HK-2 (cell line): ENCODE data around the gene ADCY6.
A peak's percentile ranks its signal among the peaks of the same experiment; 100 is the strongest.

ENCODE experiments used
- DNase-seq: peaks from one replicate; pipeline ENCODE4 v3.0.0-alpha.2; 2018; ENCODE audit not compliant: unreplicated experiment

Gene ADCY6

DNA sequence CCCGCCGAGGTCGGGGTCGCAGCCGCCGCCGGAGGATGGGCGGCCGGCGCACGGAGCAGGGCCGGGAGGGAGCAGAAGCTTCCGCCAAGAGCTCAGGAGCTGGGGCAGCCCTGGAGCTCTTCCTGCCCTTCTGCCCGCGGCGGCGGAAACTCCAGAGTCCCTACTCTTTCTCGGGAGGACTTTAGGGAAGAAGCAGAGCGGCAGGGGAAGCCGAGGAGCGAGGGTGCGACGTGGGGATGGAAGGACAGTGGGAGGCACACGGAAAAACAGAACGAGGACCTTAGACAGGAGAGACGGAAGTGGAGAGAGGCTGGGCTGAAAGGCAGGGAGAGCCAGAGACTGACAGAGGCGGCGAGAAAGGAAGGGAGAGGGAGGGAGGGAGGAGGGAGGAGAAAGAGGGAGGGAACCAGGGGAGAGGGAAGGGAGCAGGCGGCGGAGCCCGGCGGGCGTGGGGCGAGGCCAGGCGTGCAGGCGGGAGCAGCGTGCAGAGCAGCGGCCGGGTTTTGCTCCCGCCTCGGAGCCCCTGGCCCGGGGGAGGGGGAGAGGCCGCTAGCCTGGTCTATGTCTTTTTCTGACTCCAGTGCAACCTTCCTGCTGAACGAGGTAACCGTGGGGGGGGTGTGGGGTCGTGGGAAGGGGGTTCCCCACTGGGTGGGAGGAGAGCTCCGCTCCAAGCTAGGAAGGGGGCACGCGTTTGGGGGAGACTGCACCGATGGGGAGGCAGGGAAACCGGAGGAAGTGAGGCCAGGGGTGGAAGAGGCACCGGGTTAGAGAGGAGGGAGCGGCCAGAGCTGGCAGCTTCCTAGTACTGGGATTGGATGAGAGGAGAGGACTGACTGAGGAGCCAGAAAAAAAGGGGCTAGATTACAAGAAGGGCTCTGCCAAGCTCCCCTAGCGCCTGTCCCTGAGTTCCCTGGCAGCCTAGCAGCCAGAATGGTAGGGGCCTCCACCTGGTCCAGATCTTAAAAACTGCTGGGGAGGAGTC is 26.5 kb upstream of the ADCY6 start:
- DNase-seq = peak; percentile 83

DNA sequence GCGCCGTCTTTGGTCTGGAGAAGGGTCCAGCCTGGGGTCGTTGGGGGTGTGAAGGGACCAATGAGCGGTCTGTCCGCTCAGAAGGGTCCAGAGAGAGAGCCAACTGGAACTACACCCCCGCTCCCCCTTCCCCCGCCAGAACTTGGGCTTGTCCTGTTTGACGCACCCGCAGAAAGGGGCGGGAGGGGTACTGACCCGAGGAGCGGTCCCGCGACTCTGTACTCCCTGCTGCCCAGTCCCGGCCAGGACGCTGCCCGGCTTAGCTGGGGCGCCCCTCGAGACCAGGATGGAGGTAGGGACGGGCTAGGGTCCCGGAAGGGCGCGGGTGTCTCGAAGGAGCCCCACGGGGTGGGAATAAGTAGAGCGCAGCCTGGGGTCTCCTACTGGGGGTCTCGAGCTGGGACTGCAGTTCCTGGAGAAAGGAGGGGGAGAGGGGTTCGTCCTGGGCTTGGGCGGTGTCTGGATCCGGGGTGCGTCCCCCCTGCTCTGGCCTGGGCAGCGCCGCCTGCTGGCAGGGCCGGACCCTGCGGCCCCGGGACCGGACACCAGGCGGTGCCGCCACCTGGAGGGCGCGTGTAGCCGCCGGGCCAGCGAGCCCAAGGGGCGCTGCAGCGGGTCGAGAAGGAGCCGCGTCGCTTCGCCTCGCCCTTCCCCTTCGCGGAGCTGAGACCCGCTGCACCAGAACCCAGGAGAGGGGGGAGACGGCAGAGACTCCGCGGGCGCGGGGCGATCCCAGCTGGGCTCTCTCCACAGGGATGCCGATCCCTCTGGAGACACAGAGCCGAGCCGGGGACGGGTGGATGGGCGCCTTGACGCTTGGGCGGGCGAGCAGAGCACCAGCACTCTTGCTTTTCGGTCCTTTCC is 25.6 kb upstream of the ADCY6 start:
- peak; percentile 85 for DNase-seq

DNA sequence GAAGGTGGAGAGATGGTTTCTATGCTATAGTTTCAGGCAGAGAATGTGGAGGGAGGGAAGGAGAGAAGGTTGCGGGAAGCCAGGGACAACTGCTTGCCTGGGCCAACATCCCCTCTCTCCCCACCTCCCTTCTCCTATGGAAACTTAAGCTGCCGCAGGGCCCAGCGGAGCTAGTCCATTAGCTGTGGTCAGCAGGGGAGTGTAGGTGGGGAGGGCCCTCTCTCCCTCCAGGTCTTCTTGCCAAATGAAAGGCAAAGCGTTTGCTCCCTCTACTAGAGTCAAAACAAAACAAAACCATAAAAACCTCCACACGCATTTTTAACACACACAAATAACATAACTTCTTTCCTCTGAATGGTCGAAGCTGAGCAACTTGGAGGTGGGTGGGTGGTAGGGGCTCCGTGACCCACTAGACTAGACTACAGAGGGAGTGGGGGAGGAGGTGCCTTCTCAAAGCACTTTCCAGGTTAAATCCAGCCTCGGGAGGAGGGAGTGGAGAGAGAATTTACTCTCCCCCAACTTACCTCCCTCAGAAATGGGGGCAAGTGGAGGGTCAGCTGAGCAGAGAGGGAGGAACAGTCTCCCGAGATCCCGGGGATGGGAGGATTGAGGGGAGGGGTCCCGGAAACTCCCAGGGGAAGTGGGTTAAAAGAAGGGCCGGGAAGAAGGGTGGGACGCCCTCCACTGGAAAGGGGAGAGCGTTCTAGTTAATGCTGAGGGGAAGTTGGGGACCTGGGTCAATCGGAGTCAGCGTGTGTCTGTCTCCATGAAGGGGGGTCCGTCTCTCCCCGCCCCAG is 24.8 kb upstream of the ADCY6 start:
- no peak for DNase-seq

DNA sequence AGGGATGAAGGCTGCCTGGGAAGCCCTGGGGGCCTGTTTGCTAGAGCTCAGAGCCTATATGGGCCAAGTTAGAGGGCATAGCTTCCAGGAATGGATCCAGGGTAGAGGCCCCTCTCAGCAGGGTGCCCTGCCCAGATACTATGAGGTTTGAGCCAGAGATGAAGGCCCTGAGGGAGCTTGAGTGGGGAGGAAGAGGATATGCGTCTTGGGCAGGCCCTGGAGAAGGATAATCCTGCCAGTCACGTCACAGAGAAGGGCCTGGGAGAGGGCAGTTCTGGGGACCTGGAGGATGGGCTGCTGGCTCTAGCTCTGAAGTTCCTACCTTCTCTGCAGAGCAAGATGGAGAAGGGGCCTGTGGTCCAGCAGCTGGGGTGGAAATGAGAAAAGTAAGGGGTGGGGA is 23.5 kb upstream of the ADCY6 start:
- DNase-seq = no peak

DNA sequence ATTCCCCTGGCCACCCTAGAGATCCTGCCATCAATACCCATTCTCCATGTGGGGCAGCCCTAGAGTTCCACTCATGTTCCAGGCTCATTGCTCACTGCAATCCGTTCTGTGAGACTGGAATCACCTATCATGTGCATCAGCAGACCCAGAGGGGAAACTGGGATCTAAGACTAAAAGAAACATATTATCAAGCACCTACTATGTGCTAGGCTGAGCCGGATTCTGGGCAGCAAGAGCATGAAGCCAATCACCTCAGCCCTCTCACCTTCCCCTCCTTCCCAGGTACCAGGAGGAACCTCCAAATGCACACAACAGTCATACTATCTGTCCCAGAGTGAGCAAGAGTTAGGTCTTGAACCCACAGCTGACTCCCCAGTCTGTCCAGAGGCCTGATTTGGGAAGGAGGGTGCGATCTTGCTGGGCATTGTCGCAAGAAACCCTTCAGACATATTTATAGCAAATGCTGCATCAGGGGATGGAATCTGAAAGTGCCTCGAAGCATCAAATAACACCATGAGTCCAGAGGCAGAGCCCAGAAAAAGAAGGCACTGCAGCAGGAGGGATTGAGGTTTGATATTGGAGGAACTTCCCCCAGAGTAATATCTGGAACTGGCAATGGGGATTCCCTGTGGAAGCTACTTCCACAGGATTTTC is 22.7 kb upstream of the ADCY6 start:
- DNase-seq = no peak

DNA sequence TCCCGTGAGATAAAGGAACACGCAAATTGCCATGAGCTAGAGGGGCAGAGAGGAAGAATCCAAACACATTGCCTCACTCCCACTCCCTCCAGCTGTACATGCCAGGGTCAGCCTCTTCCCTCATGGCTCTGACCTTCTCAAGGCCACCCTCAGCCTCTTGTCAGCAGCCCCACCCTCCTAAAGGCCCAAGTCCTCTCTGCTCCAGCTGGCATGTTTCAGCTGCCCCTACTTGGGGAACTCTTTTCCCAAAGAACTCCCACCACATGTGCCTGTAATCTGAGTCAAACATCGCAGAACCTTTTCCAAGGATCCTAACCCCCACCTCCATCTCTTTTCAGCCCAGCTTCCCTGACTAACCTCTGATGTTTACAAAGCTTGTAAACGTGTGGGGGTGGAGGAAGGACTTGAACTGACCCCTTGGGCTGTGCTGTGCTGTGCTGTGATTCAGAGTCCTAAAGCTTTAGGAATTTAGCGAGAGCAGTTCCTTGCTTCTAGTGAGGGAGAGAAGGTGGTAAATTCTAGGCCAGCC is 22.1 kb upstream of the ADCY6 start:
- DNase-seq = no peak

DNA sequence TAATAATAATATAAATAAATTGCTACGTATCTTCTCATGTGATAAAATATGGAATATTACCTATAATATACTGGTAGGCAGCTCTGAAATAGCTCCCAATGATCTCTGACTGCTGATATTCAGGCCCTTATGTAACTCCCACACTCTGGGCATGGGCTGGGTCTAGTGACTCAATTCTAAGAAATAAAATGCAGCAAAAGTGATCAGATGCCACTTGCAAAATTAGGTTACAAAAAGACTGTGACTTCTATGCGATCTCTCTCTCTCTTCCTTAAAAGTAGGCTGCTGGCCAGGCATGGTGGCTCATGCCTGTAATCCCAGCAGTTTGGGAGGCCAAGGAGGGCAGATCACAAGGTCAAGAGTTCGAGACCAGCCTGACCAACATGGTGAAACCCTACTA is 19.1 kb upstream of the ADCY6 start:
- no peak for DNase-seq

DNA sequence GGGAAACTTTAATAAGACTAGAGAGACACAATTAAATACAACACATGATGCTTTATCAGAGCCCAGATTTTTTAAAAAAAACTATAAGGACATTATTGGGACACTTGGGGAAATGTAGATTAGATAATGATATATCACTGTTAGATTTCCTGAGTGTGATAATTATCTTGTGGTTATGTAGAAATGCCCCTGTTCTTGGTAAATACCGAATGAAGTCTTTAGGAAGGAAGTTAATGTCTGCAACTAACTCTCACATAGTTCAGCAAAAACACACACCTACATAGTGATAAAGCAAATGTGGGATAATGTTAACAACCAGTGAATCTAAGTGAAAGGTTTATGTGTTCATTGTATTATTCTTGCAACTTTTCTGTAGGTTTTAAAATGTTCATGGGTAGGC is 14.8 kb upstream of the ADCY6 start:
- DNase-seq = no peak

DNA sequence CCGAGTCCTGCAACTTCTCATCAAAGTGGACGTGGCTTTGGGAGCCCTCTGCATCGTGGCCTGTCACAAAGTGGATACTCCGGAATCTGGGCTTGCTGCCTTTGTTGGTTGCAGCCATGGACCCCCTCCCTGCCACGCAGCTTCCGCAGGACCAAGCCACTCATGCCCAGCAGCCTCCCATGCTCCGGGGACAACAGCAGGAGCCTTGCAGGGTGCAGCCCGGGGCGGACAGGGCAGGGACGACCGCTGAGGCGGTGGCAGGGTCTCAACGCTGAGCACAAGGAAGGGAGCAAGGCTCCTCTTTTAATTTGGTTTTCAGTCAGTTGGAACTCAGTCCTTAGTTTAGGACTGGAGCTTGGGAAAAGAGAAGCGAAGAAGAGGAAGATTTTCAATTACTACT is 12.1 kb upstream of the ADCY6 start:
- no peak for DNase-seq

DNA sequence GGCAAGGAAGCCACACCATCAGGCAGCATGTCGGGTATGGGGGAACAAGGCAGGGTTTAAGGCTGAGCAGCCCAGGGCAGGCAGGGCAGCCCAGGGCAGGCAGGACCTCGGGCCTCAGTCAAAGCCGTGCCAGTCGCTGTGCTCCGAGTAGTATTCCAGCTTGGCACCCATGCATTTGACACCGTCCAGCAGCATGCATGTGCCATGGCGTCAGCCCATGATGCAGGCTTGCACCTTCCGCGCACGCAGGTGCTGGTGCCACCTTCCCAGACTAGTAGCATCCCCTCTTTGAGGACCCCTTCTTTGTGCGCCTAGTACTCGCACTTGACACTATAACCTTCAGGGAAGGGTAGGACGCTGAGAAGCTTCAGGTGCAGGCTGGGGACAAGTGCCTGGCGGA is 11.6 kb upstream of the ADCY6 start:
- DNase-seq = no peak

DNA sequence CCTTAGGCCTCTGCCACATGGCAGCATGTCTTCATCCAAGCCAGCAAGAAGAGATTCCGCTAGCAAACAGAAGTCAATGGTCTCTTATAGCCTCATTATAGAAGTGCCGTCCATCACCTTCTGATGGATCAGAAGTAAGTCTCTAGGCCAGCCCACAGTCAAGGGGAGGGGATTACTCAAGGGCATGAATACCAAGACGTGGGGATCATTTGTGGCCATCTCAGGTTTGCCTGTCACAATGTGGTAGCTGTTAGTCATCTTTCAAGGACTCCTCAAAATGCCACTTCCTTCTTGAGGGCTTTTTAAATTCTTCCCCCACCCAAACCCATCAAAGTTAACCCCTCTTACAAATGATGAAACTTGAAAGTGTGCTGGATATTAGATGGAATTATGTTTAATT is 8.1 kb upstream of the ADCY6 start:
- DNase-seq = no peak

DNA sequence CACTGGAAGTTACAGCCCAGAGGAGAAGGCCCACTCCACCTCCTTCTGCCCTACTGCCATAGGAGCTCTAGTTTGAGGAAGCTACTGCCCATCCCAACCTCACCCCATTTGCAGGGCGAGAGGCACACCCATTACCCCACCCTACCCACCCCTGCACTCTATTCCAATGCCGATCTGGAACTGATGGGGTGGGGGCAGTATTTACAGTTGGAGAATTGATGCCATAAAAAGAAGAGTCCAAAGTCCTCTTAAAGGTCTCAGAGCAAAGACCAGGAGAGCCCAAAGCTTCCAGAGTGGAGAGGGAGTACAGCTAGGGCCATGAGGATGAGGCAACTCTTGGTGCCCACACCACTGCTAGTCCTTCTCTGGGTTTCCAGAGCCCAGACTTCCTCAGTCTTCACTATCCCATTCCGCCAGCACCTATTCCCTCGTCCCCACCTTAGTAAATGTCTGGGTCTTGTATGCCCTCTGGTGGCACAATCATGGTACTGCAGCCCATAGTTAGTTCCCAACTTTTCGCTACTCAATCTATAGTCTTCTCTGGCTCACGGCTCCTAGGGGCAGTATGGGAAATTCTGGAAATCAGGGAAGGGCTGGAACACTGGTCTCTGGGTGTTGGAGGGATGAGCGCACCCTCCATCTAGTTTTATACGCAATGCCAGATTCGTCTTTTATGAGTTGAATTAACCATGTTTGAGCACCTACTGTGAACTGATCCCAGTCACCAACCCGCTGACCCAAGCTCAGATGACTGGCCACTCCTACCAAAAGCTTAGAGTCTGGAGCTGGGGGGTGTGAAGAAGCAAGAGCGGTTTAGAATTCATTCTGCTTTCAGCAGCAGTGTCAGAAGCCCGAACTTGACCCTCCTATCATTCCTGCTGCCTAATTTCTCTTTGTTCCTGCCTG is 6.9 kb upstream of the ADCY6 start:
- DNase-seq = peak; percentile 77

DNA sequence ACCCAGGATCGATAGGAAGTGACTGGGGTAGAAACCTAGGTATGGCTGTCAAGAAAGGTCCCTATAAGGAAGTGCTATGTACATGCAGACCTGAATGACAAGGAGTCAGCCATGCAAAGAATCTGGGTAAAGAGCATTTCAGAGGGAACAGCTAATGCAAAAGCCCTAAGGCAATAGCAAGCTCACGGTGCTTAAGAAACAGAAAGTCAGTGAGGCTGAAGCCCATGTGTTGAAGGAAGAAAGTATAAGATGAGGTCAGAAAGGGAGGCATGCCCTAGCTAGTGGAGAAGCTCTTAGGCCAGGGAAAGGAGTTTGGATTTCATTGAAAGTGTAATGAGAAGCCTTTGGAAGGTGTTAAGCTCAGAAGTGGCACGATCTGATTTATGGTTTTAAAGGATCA is 6.0 kb upstream of the ADCY6 start:
- DNase-seq = no peak

DNA sequence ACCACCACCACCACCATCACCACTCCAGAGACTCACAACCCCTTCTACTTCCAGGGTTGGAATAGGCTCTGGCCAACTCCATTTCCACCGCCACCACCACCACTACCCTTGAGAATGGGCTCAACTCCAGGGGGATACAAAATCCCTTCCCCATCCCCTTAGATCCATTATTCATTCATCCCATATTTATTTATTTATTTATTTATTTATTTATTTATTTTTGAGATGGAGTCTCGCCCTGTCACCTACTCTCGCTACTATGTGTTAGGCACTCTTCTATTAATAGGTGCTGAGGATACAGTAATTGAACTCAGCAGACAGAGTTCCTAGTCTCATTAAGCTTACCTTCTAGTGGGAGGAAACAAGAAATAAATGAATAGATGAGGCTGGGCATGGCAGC is 4.8 kb upstream of the ADCY6 start:
- no peak for DNase-seq

DNA sequence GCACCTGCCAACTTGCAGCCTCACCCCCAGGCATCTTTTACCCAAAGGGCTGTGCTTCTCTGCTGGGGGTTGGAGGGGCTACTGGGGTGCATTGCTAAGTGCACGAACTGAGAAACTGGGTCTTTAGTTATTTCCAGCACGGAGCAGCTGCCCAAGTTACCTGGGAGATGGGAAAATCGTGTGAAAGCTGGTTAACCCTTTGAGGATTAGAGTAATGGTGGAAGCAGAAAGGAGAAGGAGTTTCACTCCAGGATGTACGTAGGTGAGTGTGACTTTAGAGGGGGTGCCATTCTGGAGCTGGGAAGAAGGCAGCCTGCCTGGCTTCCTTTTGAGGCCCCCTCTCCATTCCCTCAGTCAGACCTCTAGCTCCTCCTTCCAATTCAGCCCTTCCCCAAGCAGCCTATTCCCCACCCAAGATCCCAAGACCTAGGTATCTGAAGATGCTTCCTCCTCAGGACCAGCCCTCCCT is 1.0 kb upstream of the ADCY6 start:
- DNase-seq = no peak

DNA sequence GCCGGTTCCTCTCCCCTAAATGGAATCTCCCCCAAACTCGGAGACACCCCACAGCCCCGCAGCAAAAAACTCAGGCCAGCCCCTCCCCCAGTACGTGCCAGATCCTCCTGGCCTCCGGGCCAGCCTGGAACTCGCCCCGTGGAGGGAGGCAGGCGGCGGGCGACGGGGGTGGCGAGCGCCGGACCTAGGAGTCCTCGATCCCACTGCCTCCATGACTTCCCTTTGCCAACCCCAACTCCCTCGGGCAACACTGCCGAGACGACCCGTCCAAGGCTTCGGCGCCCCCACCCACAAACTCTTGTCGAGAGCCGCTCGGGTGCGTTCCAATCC is 400 bp downstream of the ADCY6 start:
- peak; percentile 38 for DNase-seq

DNA sequence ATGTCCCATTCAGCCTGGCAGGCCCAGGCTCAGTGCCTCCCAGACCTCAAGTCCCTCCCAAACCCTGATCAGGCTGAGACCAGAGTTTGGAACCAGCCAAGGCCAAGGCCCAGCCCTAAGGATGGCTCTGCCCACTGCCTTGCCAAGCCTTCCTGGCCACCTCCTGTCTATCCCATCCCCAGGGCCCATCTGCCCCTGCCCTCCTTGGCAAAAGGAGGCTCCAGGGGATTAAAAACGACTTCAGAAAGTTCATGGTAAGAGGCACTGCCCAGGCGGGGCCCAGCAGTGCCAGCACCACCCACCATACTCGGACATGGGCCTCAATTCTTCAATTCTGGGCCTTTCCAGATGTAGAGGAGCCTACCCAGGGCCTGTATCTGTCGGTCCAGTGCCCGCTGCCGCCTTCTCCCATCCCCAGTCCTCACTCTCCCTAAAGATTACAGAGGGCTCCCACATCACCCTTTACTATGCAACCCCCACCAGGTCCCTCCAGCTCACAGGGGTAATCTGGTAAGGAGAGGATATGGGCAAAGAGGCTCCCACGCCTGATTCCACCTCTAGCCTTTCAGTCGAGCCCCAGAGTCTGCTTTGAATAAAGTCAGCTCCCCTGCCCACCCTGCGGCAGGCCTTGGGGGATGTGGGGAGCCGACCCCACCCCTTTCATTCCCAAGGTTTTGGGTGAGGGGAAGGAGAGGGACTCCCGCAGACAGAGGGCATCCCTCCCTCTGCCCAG is 932 bp downstream of the ADCY6 start:
- no peak for DNase-seq

DNA sequence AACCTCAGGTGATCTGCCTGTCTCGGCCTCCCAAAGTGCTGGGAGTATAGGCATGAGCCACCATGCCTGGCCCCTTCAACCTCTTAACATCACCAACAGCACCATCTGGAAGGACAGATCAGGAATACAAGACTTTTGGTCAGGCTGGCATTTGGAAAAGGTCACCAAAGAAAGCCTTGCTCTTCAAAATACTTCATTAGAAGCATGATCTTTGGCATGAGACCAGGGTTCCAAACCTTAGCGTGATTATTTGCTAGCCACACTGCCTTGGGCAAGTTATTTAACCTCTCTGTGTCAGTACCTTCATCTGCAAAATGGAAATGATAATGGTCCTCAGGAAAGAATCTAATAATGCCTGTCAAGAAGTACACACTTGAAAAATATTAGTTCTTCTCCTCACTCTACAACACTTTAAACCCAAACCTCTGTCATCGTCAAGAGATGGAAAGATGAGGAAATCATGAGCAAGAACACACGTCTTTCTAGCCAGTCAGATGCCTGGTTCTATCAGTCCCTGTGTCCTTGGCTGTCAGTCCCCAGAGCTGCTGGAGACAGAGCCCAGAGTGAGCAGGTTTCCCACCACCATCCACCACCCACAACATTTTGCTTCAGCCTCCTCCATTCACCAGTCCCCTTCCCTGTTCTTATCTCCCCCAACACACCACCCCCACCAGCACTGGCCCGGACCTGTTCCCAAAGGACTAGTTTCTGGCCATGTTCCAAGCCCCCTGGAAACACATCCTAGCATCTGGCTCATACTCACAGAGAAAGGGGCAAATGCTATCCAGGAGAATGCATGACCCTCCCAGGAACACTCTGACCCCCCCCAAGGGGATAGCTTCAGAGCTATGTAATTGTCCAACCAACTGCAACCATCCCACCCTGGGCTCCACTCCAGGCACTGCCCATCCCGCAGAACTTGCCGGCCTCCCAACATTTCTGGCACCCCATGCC is 2.0 kb downstream of the ADCY6 start:
- no peak for DNase-seq
